ENCODE data around the gene MERTK.

MERTK gene

GRCh38 chr2:112053917-112054846 is 155.8 kb downstream of the MERTK start:
- Histone ChIP-seq H3K9me3 (ENCODE audit: control insufficient read depth, insufficient read depth, low read length) (no peaks in the 10 kb centered on the region), H3K4me1 (ENCODE audit: control insufficient read depth, low read length) (peaks cover 21% of the 10 kb centered on the region), H3K79me2 (ENCODE audit: control insufficient read depth, low read length) (peaks cover 33% of the 10 kb centered on the region), H3K27ac (ENCODE audit: low read depth, low read length) (peak overlapping the region; percentile 44), H3F3A (ENCODE audit: control insufficient read depth, insufficient read depth) (peaks cover 10% of the 10 kb centered on the region; the same call in 1 of the 2 replicates), H3K36me3 (ENCODE audit: control insufficient read depth, low read length) (peaks cover 2% of the 10 kb centered on the region; the same call in 1 of the 2 replicates), H4K20me1 (ENCODE audit: control insufficient read depth, insufficient read depth, low read depth, low read length) (peaks cover 11% of the 10 kb centered on the region; the same call in 1 of the 2 replicates), H3K9me2 (replicated peaks; ENCODE audit: control insufficient read depth, low read length) (no peaks in the 10 kb centered on the region), H3K27me3 (ENCODE audit: control insufficient read depth, low read length) (no peaks in the 10 kb centered on the region), H3K4me2 (ENCODE audit: low read length) (peak overlapping the region; percentile 73), H3K4me3 (ENCODE audit: low read length) (peak overlapping the region; percentile 84)
- TF ChIP-seq EZH2phosphoT487 (IDR thresholded peaks at IDR 0.05; ENCODE audit: borderline replicate concordance, low read length) (no peak), CTCF (IDR thresholded peaks at IDR 0.05; ENCODE audit: low read depth, low read length, poor library complexity, severe bottlenecking) (no peak)

- peaks cover 11% of the 10 kb centered on the region; the same call in 1 of the 2 replicates for H4K20me1 ChIP-seq (ENCODE audit: control insufficient read depth, insufficient read depth, low read depth, low read length)
- H3K4me2 ChIP-seq (ENCODE audit: low read length), result peak within 1 kb of the TSS; percentile 73
- peaks cover 26% of the 10 kb centered on the region for H3K4me1 ChIP-seq (ENCODE audit: control insufficient read depth, low read length)
- H3K9me3 ChIP-seq (ENCODE audit: control insufficient read depth, insufficient read depth, low read length), result no peaks in the 10 kb centered on the region
- H3K79me2 ChIP-seq (ENCODE audit: control insufficient read depth, low read length), result peaks cover 36% of the 10 kb centered on the region
- peak within 1 kb of the TSS; percentile 53 for H3K27ac ChIP-seq (ENCODE audit: low read depth, low read length)
- no peaks in the 10 kb centered on the region for H3K9me2 ChIP-seq (replicated peaks; ENCODE audit: control insufficient read depth, low read length)
- peak within 1 kb of the TSS; percentile 84 for H3K4me3 ChIP-seq (ENCODE audit: low read length)
- H3F3A ChIP-seq (ENCODE audit: control insufficient read depth, insufficient read depth), result peaks cover 10% of the 10 kb centered on the region; the same call in 1 of the 2 replicates
- no peaks in the 10 kb centered on the region for H3K27me3 ChIP-seq (ENCODE audit: control insufficient read depth, low read length)
- peaks cover 10% of the 10 kb centered on the region for H3K36me3 ChIP-seq (ENCODE audit: control insufficient read depth, low read length)
- TF ChIP-seq CTCF (IDR thresholded peaks at IDR 0.05; ENCODE audit: low read depth, low read length, poor library complexity, severe bottlenecking), result no peak
- TF ChIP-seq EZH2phosphoT487 (IDR thresholded peaks at IDR 0.05; ENCODE audit: borderline replicate concordance, low read length), result no peak
These were observed 156.7 kb downstream of the MERTK start, which contains the start of gene TMEM87B for GRCh38 chr2:112054847-112055729. TSS of gene TMEM87B (plus strand) at chr2:112055269. CDS start at chr2:112055592, 323 bp downstream.

GRCh38 chr2:112055730-112056625 is 157.6 kb downstream of the MERTK start:
- peaks cover 26% of the 10 kb centered on the region for H3K4me1 ChIP-seq (ENCODE audit: control insufficient read depth, low read length)
- peaks cover 11% of the 10 kb centered on the region; the same call in 1 of the 2 replicates for H4K20me1 ChIP-seq (ENCODE audit: control insufficient read depth, insufficient read depth, low read depth, low read length)
- H3K4me2 ChIP-seq (ENCODE audit: low read length), result peak overlapping the region; percentile 55
- H3K4me3 ChIP-seq (ENCODE audit: low read length), result peak overlapping the region; percentile 81
- H3K36me3 ChIP-seq (ENCODE audit: control insufficient read depth, low read length), result peaks cover 15% of the 10 kb centered on the region
- no peaks in the 10 kb centered on the region for H3K9me2 ChIP-seq (replicated peaks; ENCODE audit: control insufficient read depth, low read length)
- H3K79me2 ChIP-seq (ENCODE audit: control insufficient read depth, low read length), result peaks cover 36% of the 10 kb centered on the region
- H3K27ac ChIP-seq (ENCODE audit: low read depth, low read length), result peak overlapping the region; percentile 53
- H3K9me3 ChIP-seq (ENCODE audit: control insufficient read depth, insufficient read depth, low read length), result no peaks in the 10 kb centered on the region
- no peaks in the 10 kb centered on the region for H3K27me3 ChIP-seq (ENCODE audit: control insufficient read depth, low read length)
- no peak for TF ChIP-seq CTCF (IDR thresholded peaks at IDR 0.05; ENCODE audit: low read depth, low read length, poor library complexity, severe bottlenecking)
- no peak for TF ChIP-seq EZH2phosphoT487 (IDR thresholded peaks at IDR 0.05; ENCODE audit: borderline replicate concordance, low read length)
- peaks cover 5% of the 10 kb centered on the region; the same call in 1 of the 2 replicates for H3F3A ChIP-seq (ENCODE audit: control insufficient read depth, insufficient read depth)

Data from DOHH2 (cell line).